ENCODE results near the gene SHANK1.

SHANK1 gene

DNA sequence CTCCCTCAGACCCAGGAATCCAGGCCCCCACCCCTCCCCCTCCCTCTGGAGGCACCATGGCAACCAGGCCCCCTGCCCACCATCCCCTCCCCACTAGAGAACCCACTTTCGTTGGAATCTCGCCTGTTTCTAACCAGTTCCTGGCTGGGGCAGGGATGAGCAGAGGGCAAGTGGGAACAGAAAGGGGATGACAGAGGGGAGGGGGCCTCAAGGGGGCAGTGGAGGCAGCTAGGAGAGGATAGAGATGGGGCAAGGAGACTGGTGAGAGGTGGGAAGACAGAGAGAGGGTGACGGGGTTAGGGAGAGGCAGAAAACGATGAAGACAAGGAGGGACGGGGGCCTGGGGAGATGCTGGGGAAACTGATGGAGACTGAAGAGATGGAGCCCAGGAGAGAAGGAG lies 70.9 kb downstream of the SHANK1 start:
- H3K9me3 ChIP-seq (ENCODE audit: low read length): no peaks in the 10 kb centered on the region
- no peaks in the 10 kb centered on the region for H4K20me1 ChIP-seq (ENCODE audit: insufficient read depth, low read length)
- no peak overlapping the region for H2AFZ ChIP-seq (ENCODE audit: low read length)
- no peaks in the 10 kb centered on the region; the same call in 1 of the 2 replicates for H3K27me3 ChIP-seq (ENCODE audit: insufficient read depth, low read length)
- H3K36me3 ChIP-seq (ENCODE audit: insufficient read depth, low read length): no peaks in the 10 kb centered on the region
- H3K4me3 ChIP-seq (ENCODE audit: low read depth, low read length, poor library complexity, severe bottlenecking): no peak overlapping the region
- H3K4me1 ChIP-seq (ENCODE audit: insufficient read depth, low read length, severe bottlenecking): no peaks in the 10 kb centered on the region
- H3F3A ChIP-seq (ENCODE audit: insufficient read depth, low read length): no peaks in the 10 kb centered on the region
- H3K9me2 ChIP-seq (ENCODE audit: low read depth, low read length): no peaks in the 10 kb centered on the region
- no peak overlapping the region for H3K4me2 ChIP-seq (ENCODE audit: low read length)
- no peak overlapping the region for H3K9ac ChIP-seq (ENCODE audit: low read length)
- TF ChIP-seq EZH2 (IDR thresholded peaks at IDR 0.05; ENCODE audit: borderline replicate concordance, low read length): no peak
- no peak for TF ChIP-seq CTCF (IDR thresholded peaks at IDR 0.05; ENCODE audit: low read length)
- H3K79me2 ChIP-seq (ENCODE audit: insufficient read depth, low read length): no peaks in the 10 kb centered on the region
- no peak overlapping the region for H3K27ac ChIP-seq (ENCODE audit: low read depth, low read length, poor library complexity, severe bottlenecking)

DNA sequence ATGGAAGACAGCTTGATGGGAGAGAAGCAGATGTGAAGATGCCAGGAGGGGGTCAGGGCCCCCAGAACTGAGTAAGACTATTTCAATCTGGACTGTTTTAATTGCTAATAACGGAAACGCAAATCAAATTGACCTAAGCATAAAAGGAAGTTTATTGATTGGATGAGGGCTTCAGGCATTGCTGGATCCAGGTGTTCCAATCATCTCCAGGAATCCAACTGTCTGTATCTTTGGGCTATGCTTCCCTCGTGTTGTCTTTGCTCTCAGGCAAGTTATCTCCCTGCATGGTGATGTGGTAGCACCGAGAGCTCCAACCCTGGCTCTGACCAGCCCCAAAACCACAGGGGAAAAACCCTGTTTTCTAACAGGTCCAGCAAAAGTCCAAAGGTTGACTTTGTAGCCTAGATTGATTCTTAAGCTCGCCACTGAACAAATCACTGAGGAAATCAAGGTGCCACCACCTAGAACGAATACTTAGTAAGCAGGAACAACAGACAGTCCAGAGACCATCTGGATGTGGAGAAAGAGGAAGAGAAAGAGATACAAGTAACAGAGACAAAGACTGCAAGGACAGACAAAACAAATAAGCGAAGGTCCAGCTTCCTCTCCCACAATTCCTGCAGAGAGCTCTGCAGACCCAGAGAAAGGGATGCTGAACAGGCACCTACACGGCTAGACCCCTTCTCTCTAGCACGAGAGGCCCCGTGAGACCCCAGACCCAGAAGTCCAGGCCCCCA lies 71.6 kb downstream of the SHANK1 start:
- H3K9me2 ChIP-seq (ENCODE audit: low read depth, low read length): no peaks in the 10 kb centered on the region
- H2AFZ ChIP-seq (ENCODE audit: low read length): no peak overlapping the region
- no peak overlapping the region for H3K4me3 ChIP-seq (ENCODE audit: low read depth, low read length, poor library complexity, severe bottlenecking)
- H3K4me1 ChIP-seq (ENCODE audit: insufficient read depth, low read length, severe bottlenecking): no peaks in the 10 kb centered on the region
- TF ChIP-seq CTCF (IDR thresholded peaks at IDR 0.05; ENCODE audit: low read length) (no peak), EZH2 (IDR thresholded peaks at IDR 0.05; ENCODE audit: borderline replicate concordance, low read length) (no peak)
- H4K20me1 ChIP-seq (ENCODE audit: insufficient read depth, low read length): no peaks in the 10 kb centered on the region
- H3K9me3 ChIP-seq (ENCODE audit: low read length): no peaks in the 10 kb centered on the region
- no peaks in the 10 kb centered on the region; the same call in 1 of the 2 replicates for H3K27me3 ChIP-seq (ENCODE audit: insufficient read depth, low read length)
- no peaks in the 10 kb centered on the region for H3K79me2 ChIP-seq (ENCODE audit: insufficient read depth, low read length)
- no peaks in the 10 kb centered on the region for H3F3A ChIP-seq (ENCODE audit: insufficient read depth, low read length)
- no peak overlapping the region for H3K9ac ChIP-seq (ENCODE audit: low read length)
- no peak overlapping the region for H3K4me2 ChIP-seq (ENCODE audit: low read length)
- no peaks in the 10 kb centered on the region for H3K36me3 ChIP-seq (ENCODE audit: insufficient read depth, low read length)
- H3K27ac ChIP-seq (ENCODE audit: low read depth, low read length, poor library complexity, severe bottlenecking): no peak overlapping the region

- Histone ChIP-seq H3K4me1 (ENCODE audit: insufficient read depth, low read length, severe bottlenecking) (no peaks in the 10 kb centered on the region), H3K4me3 (ENCODE audit: low read depth, low read length, poor library complexity, severe bottlenecking) (no peak overlapping the region), H3K27me3 (ENCODE audit: insufficient read depth, low read length) (no peaks in the 10 kb centered on the region; the same call in 1 of the 2 replicates), H4K20me1 (ENCODE audit: insufficient read depth, low read length) (no peaks in the 10 kb centered on the region), H3K27ac (ENCODE audit: low read depth, low read length, poor library complexity, severe bottlenecking) (no peak overlapping the region), H3K9ac (ENCODE audit: low read length) (no peak overlapping the region), H3K9me2 (ENCODE audit: low read depth, low read length) (no peaks in the 10 kb centered on the region), H3K36me3 (ENCODE audit: insufficient read depth, low read length) (no peaks in the 10 kb centered on the region), H2AFZ (ENCODE audit: low read length) (no peak overlapping the region), H3K79me2 (ENCODE audit: insufficient read depth, low read length) (no peaks in the 10 kb centered on the region), H3K4me2 (ENCODE audit: low read length) (no peak overlapping the region), H3F3A (ENCODE audit: insufficient read depth, low read length) (no peaks in the 10 kb centered on the region), H3K9me3 (ENCODE audit: low read length) (no peaks in the 10 kb centered on the region)
- no peak for TF ChIP-seq EZH2 (IDR thresholded peaks at IDR 0.05; ENCODE audit: borderline replicate concordance, low read length)
- TF ChIP-seq CTCF (IDR thresholded peaks at IDR 0.05; ENCODE audit: low read length): no peak
Observed at GRCh38 chr19:50646074-50646807, 73.4 kb downstream of the SHANK1 start.

Data from OCI-LY1 (cell line).